Right lobe of liver (tissue), 6 donors: Measurements from ENCODE around the gene SCUBE2. TPM values are rescaled to one million over a fixed set of nuclear protein-coding genes. Genes with fewer than 3 reads are reported as not detected.

ENCODE experiments used
- ATAC-seq, 4 donors: fragments of 200-7000 bp; cut with Tn5 transposase; one replicate each; pipeline ENCODE4 v1.9.1; 2020; ENCODE audit warnings: mild to moderate bottlenecking in 4 of 4, moderate library complexity in 4 of 4
- DNase-seq, 3 donors: peaks; one replicate each; pipeline ENCODE4 v3.0.0-alpha.2; 2020
- H3K27ac ChIP-seq, 3 donors: fragments of 200-600 bp; one replicate each; pipeline ENCODE4 v1.8.0; 2022
- H3K27me3 ChIP-seq, 2 donors: fragments of 200-600 bp; one replicate each; pipeline ENCODE4 v1.8.0; 2022
- H3K36me3 ChIP-seq, 4 donors: fragments of 200-600 bp; sonication (generic) in 1 of 4; one replicate each; pipeline versions ENCODE4 v1.5.1 to v1.8.0; 2017 to 2022; ENCODE audit warnings: control low read depth in 1 of 4
- H3K4me1 ChIP-seq, 4 donors: fragments of 200-600 bp; sonication (generic) in 1 of 4; one replicate each; pipeline versions ENCODE4 v1.5.1 to v1.8.0; 2017 to 2022; ENCODE audit warnings: control low read depth in 1 of 4
- H3K4me3 ChIP-seq, 3 donors: fragments of 200-600 bp; one replicate each; pipeline ENCODE4 v1.8.0; 2022
- H3K9me3 ChIP-seq, 4 donors: fragments of 200-600 bp; sonication (generic) in 1 of 4; one replicate each; pipeline versions ENCODE4 v1.5.1 to v1.8.0; 2017 to 2022; ENCODE audit warnings: control low read depth in 1 of 4
- CTCF ChIP-seq, 4 donors: fragments of 200-600 bp in 3 of 4; fragments of 450-650 bp in 1 of 4; IDR thresholded peaks; one replicate each; pipeline versions ENCODE4 v1.5.1 to v1.8.0; 2016 to 2022; ENCODE audit warnings: antibody characterized with exemption in 4 of 4, mild to moderate bottlenecking in 2 of 4
- POLR2A ChIP-seq: fragments of 450-650 bp; IDR thresholded peaks from one replicate; pipeline ENCODE4 v1.6.1; 2017; ENCODE audit warnings: antibody characterized with exemption, mild to moderate bottlenecking
- WGBS: methylation state at CpG from one replicate; pipeline ENCODE4 v1.1.6; 2018; ENCODE audit warnings: low coverage, low lambda C conversion rate; ENCODE audit not compliant: insufficient coverage; ENCODE audit errors: missing lambda C conversion rate; 5-methylcytosine and 5-hydroxymethylcytosine counted together
- intact Hi-C, 2 donors: fragments of 100-400 bp; cut with DNase I; formaldehyde crosslinking; loops; one replicate each; pipeline versions ENCODE4 v1.11.2 to v1.14.1; 2022
- total RNA-seq, 6 experiments: library from RNA; depleted of rRNA in 2 of 6; stranded (reverse); fragments of >200 nt in 2 of 6; fragmentation: NEBNext Ultra II Directional in 3 of 6; extraction: Animal tissue kit (Norgen Biotek cat#: 25700) in 3 of 6; gene quantifications; one replicate each; pipeline versions ENCODE4 v1.1.0 to v1.2.4, GENCODE V29; 2016 to 2023
- donor health status: DM: no; HTN: yes; CAD: no.
- donor health status: DM: no; HTN: no; CAD: no.
- donor health status: DM: no; HTN: no; CAD: no.
- donor health status: DM: no; HTN: yes; CAD: no.
- donor health status: DM: no; HTN: yes; CAD: no.

SCUBE2 gene
- total RNA-seq, 6 experiments from 2014 or later = 0.19 to 1.1 (median 0.32) TPM

GRCh38 chr11:9094420-9094819 lies 3.0 kb upstream of the SCUBE2 start:
- Histone ChIP-seq H3K36me3 (no peaks in the 10 kb centered on the region), H3K4me1 (peaks cover 0 to 3% (median 0%) of the 10 kb centered on the region in 4 donors), H3K4me3 (no peak overlapping the region), H3K27ac (no peak overlapping the region), H3K9me3 (no peaks in the 10 kb centered on the region), H3K27me3 (peaks cover 0 to 5% of the 10 kb centered on the region in 2 donors)
- ATAC-seq (no peak), DNase-seq (no peak)
- no peak for TF ChIP-seq CTCF (IDR thresholded peaks at IDR 0.05)
- intact Hi-C loops = no loop called here
- 87% methylated on average over 3 of the region's 8 CpGs for WGBS

DNA sequence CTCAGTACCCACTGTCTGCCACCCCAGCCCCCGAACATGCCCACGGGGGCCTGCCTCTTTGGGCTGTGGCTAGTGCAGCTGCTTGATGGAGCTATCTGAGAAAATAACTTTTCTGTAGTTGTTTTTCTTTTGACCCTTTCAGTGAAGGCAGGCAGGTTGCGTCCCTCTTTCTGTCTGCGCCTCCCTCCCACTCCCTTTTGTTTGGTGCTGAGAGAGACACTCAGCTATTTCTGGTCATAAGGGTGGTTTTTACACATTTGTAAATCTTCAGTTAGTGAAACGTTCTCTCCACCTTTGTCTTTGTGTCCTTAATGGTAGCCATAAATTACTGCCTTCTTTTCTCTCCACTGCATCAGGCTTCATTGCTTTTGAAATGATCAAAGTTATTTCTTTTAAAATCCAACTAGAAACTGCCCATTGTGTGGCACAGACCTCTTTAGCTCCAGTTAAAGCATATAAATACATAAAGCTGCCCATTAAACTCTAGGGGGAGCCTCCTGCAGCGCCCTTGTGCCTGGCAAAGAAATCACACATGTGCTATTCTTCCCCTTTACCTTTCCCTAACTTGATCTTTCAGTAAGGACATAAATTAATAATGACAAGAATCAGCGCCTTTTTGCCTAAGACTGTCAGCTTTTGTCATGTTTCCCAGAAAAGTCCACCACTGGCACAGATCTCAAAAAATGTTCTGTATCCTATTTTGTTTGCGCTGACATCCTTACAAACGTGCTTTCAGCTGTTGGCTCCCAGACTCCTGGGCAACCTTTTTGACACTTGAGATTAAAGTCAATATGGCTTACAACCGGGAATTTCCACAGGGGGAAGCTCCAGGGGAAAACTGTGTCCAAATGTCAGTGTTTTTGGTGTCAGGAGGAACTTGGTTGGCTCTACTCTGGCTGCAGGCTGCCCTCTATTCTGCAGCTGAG lies 1.7 kb upstream of the SCUBE2 start:
- no peaks in the 10 kb centered on the region for H3K36me3 ChIP-seq
- intact Hi-C loops = no loop called here
- H3K27me3 ChIP-seq = peaks cover 0 to 5% of the 10 kb centered on the region in 2 donors
- ATAC-seq (peak in 1 of 4 donors; percentile 33), DNase-seq (no peak)
- peak in 2 of 4 donors; percentile 19 to 21 for TF ChIP-seq CTCF (IDR thresholded peaks at IDR 0.05)
- TF ChIP-seq POLR2A = no peak
- H3K4me1 ChIP-seq = peaks cover 0 to 3% (median 0%) of the 10 kb centered on the region in 4 donors
- no peak overlapping the region for H3K27ac ChIP-seq
- H3K4me3 ChIP-seq = no peak overlapping the region
- H3K9me3 ChIP-seq = no peaks in the 10 kb centered on the region
- WGBS = 63% methylated on average over 8 of the region's 10 CpGs

- intact Hi-C loops = no loop called here
These were observed 673 bp upstream of the SCUBE2 start for GRCh38 chr11:9092072-9092471.

GRCh38 chr11:9090488-9091043 lies 833 bp downstream of the SCUBE2 start:
- 47% methylated on average over 12 of the region's 20 CpGs for WGBS
- intact Hi-C loops = no loop called here

More at GRCh38 chr11:9092072-9092471, 673 bp upstream of the SCUBE2 start:
- H3K4me1 ChIP-seq = peaks cover 0 to 3% (median 0%) of the 10 kb centered on the region in 4 donors
- H3K4me3 ChIP-seq = no peak overlapping the region
- H3K9me3 ChIP-seq = no peaks in the 10 kb centered on the region
- no peak for ATAC-seq
- WGBS = 55% methylated on average over 4 of the region's 4 CpGs
- no peak overlapping the region for H3K27ac ChIP-seq
- no peaks in the 10 kb centered on the region for H3K36me3 ChIP-seq
- no peak for TF ChIP-seq CTCF (IDR thresholded peaks at IDR 0.05)
- no peak for TF ChIP-seq POLR2A
- no peak for DNase-seq
- peaks cover 0 to 5% of the 10 kb centered on the region in 2 donors for H3K27me3 ChIP-seq

More at GRCh38 chr11:9090488-9091043, 833 bp downstream of the SCUBE2 start:
- ATAC-seq (no peak), DNase-seq (no peak)
- H3K4me3 ChIP-seq = peak overlapping the region; percentile 11 to 40 (median 18)
- no peaks in the 10 kb centered on the region for H3K9me3 ChIP-seq
- no peak overlapping the region for H3K27ac ChIP-seq
- TF ChIP-seq POLR2A (no peak), CTCF (IDR thresholded peaks at IDR 0.05) (no peak)
- H3K36me3 ChIP-seq = no peaks in the 10 kb centered on the region
- H3K27me3 ChIP-seq = peaks cover 0 to 5% of the 10 kb centered on the region in 2 donors
- peaks cover 0 to 3% (median 0%) of the 10 kb centered on the region in 4 donors for H3K4me1 ChIP-seq
